ENCODE results near the gene CLCN6. TPM values are rescaled to one million over a fixed set of nuclear protein-coding genes. Genes with fewer than 3 reads are reported as not detected.

The CLCN6 gene
- total RNA-seq, 1 donor from 2014 or later = 18.6 TPM

DNA sequence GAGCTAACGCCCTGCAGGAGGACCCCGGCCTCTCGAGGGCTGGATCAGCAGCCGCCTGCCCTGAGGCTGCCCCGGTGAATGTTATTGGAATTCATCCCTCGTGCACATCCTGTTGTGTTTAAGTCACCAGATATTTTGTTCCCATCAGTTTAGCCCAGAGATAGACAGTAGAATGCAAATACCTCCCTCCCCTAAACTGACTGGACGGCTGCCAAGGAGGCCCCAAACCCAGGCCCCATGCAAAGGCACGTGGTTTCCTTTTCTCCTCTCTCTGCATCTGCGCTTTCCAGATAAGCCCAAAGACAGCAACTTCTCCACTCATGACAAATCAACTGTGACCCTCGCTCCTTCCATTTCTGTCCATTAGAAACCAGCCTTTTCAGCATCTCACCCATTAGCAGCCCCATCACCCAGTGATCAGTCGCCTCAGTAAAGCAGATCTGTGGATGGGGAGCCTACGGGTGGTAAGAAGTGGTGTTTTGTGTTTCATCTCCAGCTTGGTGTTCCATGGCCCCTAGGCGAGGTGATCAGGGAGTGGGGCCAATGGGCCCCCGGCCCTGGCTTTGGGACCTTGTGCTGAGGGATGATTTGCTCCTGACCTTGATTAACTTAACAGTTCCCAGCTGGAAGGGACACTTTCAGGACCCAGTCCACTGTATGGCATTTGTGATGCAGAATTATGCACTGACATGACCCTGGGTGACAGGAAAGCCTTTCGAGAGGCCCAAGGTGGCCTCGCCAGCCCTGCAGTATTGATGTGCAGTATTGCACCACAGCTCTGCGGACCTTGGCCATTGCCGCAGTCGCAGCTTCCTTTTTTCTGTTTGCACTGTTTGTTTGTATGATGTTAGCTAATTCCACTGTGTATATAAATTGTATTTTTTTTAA is 36.4 kb downstream of the CLCN6 start:
- Histone ChIP-seq H3K27me3 (no peaks in the 10 kb centered on the region), H3K27ac (no peak overlapping the region), H3K9me3 (no peaks in the 10 kb centered on the region), H3K4me1 (peaks cover 0 to 5% of the 10 kb centered on the region in 2 donors), H3K36me3 (peaks cover 63 to 69% of the 10 kb centered on the region in 2 donors), H3K4me3 (no peak overlapping the region)
- no peak for DNase-seq (ENCODE audit: low spot score in 2 of 2)
- TF ChIP-seq, protein P1, sequence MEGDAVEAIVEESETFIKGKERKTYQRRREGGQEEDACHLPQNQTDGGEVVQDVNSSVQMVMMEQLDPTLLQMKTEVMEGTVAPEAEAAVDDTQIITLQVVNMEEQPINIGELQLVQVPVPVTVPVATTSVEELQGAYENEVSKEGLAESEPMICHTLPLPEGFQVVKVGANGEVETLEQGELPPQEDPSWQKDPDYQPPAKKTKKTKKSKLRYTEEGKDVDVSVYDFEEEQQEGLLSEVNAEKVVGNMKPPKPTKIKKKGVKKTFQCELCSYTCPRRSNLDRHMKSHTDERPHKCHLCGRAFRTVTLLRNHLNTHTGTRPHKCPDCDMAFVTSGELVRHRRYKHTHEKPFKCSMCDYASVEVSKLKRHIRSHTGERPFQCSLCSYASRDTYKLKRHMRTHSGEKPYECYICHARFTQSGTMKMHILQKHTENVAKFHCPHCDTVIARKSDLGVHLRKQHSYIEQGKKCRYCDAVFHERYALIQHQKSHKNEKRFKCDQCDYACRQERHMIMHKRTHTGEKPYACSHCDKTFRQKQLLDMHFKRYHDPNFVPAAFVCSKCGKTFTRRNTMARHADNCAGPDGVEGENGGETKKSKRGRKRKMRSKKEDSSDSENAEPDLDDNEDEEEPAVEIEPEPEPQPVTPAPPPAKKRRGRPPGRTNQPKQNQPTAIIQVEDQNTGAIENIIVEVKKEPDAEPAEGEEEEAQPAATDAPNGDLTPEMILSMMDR (IDR thresholded peaks at IDR 0.05) = no peak
- intact Hi-C loops (cut with DNase I) = no loop called here

DNA sequence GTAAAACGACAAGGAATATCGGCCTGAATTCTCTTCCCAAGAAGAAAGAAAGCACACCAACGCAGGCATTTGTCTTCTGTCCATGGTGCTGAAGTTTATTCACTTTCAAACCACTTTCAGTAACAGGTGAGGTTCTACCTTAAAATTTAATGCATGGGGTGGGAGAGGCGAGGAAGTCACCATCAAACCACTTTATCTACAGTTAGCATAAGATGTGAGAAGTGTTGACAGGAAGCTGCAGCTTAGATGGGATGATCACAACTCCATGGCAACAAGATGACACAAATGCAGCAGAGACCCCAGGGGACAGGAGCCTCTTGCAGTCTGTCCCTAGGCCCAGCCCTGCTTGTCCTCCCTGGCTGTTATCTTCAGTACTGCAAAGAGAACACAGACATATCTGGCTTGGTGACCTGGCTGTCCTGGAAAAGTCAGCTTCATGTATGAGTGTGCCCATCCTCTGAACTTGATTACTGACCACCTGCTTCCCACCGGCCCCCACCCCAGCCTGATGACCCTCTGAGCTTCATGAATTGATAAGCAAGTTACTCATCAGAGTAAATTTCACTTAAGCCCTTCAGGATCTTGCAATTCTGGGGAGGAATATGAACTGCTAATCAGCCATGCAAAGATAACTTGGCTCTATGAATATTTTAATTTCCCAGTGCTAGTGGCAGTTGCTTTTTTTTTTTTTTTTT is 39.8 kb downstream of the CLCN6 start:
- Histone ChIP-seq H3K27ac (no peak overlapping the region), H3K36me3 (peaks cover 31 to 40% of the 10 kb centered on the region in 2 donors), H3K4me3 (no peak overlapping the region), H3K4me1 (no peaks in the 10 kb centered on the region), H3K27me3 (no peaks in the 10 kb centered on the region), H3K9me3 (no peaks in the 10 kb centered on the region)
- TF ChIP-seq, protein P1 (IDR thresholded peaks at IDR 0.05) = no peak
- intact Hi-C loops (cut with DNase I) = no loop called here
- no peak for DNase-seq (ENCODE audit: low spot score in 2 of 2)

DNA sequence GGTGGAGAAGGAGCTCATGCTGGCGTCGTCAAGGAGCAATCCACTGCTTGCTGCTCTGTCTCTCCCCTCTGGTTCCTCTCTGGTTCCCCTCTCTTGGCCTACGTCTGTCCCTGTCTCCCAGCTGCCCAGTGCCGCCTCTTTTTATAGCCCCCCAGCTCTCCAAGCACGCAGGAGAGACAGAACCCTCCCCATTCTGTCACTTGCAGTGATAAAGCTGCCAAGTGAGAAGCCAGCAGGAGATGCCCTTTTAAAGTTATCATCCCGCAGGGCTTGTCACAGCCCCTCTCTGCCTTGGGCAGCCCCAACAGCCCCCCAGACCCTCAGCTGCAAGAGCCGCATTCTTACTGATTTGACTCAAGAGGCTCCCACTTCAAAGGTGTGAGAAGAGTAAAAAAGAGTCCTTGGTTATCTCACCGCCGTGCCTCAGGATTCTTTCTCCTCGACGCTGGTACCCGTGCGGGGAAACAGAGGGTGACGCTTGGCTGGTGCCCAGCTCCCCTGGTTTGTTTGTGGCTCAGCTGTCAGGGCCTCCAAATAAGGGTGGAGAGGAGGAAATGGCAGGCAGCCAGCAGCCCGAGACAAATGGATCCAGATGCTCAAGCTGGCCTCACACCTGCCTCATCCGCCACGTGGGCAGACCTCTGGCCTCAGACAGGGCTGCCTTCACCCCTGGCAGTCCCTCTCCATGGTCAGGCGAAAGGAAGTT is 41.8 kb downstream of the CLCN6 start, which contains the start of gene NPPA:
Gene NPPA, minus strand, starts transcription at position 117 of the 706 bp plus-strand sequence. Its CDS starts 99 bp downstream, at position 18.
- no peak for DNase-seq (ENCODE audit: low spot score in 2 of 2)
- Histone ChIP-seq H3K27ac (no peak within 1 kb of the TSS), H3K27me3 (no peaks in the 10 kb centered on the region), H3K36me3 (peaks cover 12 to 20% of the 10 kb centered on the region in 2 donors), H3K4me1 (no peaks in the 10 kb centered on the region), H3K9me3 (no peaks in the 10 kb centered on the region), H3K4me3 (no peak within 1 kb of the TSS)
- TF ChIP-seq, protein P1 (IDR thresholded peaks at IDR 0.05) = no peak
- intact Hi-C loops (cut with DNase I) = no loop called here

DNA sequence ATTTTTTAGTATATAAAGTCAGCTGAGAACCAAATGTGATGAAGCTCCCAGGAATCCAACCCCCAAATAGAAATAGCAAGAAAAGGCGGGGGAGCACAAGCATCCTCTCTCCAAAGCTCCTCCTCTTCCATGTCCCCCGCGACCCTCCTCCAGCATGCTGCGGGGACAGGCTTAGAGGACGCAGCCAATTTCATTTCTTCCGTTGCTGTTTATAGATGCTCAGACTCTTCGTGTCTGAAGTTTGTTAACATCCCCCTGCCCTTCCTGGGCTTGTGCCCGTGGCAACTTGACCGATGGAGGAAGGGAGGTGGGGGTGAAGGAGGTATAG is 42.3 kb downstream of the CLCN6 start:
- Histone ChIP-seq H3K4me1 (no peaks in the 10 kb centered on the region), H3K9me3 (no peaks in the 10 kb centered on the region), H3K27ac (no peak overlapping the region), H3K27me3 (no peaks in the 10 kb centered on the region), H3K4me3 (no peak overlapping the region), H3K36me3 (peaks cover 12 to 18% of the 10 kb centered on the region in 2 donors)
- TF ChIP-seq, protein P1 (IDR thresholded peaks at IDR 0.05) = no peak
- intact Hi-C loops (cut with DNase I) = no loop called here
- no peak for DNase-seq (ENCODE audit: low spot score in 2 of 2)

DNA sequence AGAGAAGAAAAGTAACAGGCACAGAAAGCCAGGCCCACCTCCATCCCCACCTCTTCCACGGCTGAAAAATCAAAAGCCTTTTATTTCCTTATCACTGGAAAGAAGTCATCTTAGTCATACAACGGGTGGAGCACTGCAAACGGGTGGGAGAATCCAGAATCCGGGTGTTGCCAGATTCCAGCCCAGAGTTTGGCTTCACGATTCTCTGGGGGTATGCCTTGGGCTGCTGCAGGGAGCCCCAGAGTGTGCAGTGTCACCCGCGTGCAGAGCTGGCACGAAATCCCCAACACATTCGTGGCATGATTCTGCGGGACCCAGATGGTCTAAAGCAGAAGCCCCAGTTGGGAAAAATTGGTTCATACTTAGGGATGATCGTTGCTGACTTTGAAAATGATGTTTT is 44.2 kb downstream of the CLCN6 start:
- Histone ChIP-seq H3K4me3 (no peak overlapping the region), H3K27ac (no peak overlapping the region), H3K4me1 (no peaks in the 10 kb centered on the region), H3K9me3 (no peaks in the 10 kb centered on the region), H3K27me3 (no peaks in the 10 kb centered on the region), H3K36me3 (peaks cover 5% of the 10 kb centered on the region in 2 donors)
- intact Hi-C loops (cut with DNase I) = no loop called here
- TF ChIP-seq, protein P1 (IDR thresholded peaks at IDR 0.05) = no peak
- no peak for DNase-seq (ENCODE audit: low spot score in 2 of 2)

Data from ascending aorta (tissue), 2 donors.